Testis (tissue), 2 donors: Measurements from ENCODE around the gene TIMP2.

Source experiments
- CTCF ChIP-seq, 3 experiments: fragments of 450-650 bp in 2 of 3; fragments of 200-600 bp in 1 of 3; sonication (generic) in 1 of 3; IDR thresholded peaks; one replicate each; pipeline ENCODE4 v1.5.1; 2016 to 2019; ENCODE audit warnings: antibody characterized with exemption in 3 of 3, mild to moderate bottlenecking in 2 of 3, moderate library complexity in 1 of 3
- POLR2A ChIP-seq: fragments of 450-650 bp; IDR thresholded peaks from one replicate; pipeline ENCODE4 v1.6.1; 2017; ENCODE audit warnings: antibody characterized with exemption, mild to moderate bottlenecking, moderate library complexity

GRCh38 chr17:78905116-78905515, 20.1 kb downstream of the TIMP2 start:
- TF ChIP-seq CTCF (IDR thresholded peaks at IDR 0.05), result no peak
- TF ChIP-seq POLR2A, result no peak
